GM10266 (cell line): Measurements from ENCODE around the gene NFKB1.

ENCODE experiments used
- DNase-seq: peaks from one replicate; pipeline ENCODE4 v3.0.0; 2012; ENCODE audit errors: extremely low spot score
- TF ChIP-seq, protein P1 (sequence below): IDR thresholded peaks from 2 replicates; pipeline ENCODE4 v1.5.1; 2012; ENCODE audit warnings: mild to moderate bottlenecking, low read depth; ENCODE audit not compliant: control insufficient read depth, insufficient read depth; ENCODE audit errors: missing control alignments

NFKB1 gene

DNA sequence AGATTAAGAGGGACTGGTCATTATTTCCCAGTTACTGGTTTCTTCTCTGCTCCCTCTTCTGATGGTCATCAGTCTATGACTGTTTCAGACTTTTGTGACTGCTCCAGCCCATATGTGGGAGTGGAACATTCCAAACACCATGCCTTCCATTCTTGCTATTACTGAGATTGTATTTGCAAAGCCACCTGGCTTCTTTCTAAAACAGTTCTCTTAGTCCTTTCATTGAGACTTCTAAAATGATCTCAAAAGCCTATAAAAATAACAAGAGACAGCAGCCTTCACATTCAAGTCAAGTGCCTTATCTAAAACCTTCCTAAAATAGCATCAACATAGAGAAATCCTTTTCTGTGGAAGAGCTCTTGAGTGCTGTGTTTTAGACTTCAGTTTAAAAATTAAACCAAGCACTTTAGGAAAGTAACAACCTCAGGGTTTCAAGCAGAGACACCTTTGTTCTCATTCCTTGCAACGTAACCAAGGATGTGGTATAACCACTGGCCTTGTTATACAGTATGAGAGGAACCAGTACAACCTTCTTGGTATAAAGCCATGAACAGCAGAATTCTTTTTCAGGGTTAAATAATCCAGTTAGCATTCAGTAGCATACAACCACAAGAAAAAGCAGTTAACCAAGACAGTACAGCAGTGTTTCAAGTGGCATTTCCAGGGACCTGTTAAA lies 97.1 kb downstream of the NFKB1 start:
- DNase-seq = no peak
- TF ChIP-seq, protein P1, sequence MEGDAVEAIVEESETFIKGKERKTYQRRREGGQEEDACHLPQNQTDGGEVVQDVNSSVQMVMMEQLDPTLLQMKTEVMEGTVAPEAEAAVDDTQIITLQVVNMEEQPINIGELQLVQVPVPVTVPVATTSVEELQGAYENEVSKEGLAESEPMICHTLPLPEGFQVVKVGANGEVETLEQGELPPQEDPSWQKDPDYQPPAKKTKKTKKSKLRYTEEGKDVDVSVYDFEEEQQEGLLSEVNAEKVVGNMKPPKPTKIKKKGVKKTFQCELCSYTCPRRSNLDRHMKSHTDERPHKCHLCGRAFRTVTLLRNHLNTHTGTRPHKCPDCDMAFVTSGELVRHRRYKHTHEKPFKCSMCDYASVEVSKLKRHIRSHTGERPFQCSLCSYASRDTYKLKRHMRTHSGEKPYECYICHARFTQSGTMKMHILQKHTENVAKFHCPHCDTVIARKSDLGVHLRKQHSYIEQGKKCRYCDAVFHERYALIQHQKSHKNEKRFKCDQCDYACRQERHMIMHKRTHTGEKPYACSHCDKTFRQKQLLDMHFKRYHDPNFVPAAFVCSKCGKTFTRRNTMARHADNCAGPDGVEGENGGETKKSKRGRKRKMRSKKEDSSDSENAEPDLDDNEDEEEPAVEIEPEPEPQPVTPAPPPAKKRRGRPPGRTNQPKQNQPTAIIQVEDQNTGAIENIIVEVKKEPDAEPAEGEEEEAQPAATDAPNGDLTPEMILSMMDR = no peak

DNA sequence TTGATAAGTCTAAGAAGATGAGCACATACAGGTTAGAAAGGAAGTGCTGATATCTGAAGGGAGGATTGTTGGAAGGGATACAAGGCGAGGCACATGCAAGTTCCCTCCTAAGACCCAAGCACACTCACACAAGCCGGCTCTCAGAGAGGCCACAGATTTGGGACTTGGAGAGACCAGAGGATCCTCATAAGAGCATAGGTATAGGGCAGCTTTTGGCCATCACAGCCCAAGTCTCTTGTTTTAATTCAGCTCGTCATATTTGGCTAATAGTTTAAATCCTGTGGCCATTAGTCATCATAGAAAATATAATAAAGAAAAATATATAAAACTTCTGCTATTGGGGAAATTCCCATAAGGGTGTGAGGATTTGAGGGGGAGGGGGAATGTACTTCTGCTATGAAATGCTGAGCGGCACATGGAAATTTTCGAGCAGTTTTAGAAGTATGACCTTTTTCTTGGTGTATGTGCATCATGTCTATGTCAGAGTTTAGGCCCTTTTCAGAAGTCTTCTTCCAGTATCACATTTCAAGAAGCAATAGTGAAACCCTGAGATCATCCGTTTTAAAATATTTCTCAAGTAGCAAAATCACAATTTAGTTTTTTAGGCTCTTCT lies 97.7 kb downstream of the NFKB1 start:
- peak; percentile 47 for DNase-seq
- TF ChIP-seq, protein P1 = no peak

DNA sequence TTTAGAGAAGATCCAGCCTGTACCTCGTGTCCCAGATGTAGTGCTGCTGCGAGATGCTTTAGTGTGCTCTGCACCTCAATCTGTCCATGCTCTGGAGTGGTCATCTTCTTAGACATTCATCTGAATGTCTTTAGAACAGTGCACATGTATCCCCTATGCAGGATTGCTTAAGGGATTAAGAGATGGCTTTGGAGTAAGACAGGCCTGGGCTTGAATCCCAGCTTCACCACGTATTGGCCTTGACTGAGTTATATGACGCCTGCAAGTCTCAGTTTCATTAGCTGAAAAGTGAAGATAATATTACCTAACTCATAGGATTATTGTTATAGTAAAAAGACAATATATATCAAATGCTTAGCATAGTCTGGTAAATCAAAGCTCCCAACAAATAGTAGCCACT lies 98.3 kb downstream of the NFKB1 start:
- TF ChIP-seq, protein P1 = no peak
- DNase-seq = no peak

DNA sequence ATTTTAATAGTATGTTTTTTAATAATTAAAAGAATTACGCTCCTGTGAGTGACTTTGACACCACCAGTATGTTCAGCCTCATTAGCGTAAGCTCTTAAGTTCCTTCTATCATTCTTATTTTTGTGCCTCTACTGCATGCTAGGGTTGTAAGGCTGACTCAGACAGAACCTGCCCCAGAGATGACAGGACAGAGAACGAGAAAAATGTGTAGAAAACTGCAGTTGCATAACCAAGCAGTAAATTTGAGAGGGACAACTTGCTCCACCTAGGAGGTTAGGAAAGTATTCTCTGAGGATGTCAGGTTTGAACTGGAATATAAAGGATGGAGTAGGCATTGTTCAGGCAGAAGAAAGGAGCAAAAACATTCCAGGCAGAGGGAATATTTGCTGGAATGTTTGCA lies 98.7 kb downstream of the NFKB1 start:
- DNase-seq = no peak
- TF ChIP-seq, protein P1 = no peak

DNA sequence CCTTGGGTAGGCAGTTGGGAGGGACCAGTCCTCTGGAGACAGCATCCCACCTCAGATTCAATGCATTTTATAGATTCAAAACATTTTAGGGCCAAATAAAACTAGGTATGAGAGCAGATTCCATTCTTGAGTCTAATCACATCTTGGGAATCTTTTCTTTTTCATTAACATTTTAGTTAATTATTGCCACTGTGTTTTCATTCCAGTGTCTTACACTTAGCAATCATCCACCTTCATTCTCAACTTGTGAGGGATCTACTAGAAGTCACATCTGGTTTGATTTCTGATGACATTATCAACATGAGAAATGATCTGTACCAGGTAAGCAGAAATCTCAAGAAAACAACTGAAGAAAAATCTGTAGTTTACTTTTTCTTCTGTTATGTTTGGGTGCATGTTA lies 99.5 kb downstream of the NFKB1 start:
- TF ChIP-seq, protein P1 = no peak

DNA sequence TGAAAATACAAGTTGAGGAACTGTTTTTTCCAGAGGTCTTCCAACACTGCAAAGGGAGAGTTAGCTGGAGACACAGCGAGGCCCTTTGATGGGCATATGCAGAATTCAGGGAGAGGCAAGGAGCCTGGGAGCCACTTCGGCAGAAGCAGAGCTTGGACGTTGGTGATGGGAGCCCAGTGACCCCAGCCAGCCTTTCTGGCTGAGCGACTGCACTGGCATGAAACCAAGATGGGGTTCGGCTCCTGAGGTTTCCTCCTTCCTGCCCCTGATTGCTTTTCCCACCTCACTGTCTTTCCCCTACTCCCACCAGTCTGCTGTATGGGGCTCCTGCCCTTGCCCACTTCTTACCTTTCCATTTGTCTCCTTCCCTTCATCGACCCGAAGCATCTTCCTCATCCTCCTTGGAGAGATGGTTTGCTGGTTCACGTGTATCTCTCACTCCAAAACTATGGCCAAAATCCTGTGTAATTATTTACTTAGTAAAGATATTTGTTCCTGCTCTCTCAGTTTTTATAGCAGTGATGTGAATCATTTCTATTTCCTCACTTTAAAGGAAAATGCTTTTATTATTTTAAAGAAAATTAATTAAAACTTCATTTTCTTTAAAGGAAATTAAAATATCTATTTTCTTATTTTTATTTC lies 100.5 kb downstream of the NFKB1 start:
- TF ChIP-seq, protein P1 = no peak
- DNase-seq = no peak

More for the DNA sequence above, 99.5 kb downstream of the NFKB1 start:
- DNase-seq = no peak

DNA sequence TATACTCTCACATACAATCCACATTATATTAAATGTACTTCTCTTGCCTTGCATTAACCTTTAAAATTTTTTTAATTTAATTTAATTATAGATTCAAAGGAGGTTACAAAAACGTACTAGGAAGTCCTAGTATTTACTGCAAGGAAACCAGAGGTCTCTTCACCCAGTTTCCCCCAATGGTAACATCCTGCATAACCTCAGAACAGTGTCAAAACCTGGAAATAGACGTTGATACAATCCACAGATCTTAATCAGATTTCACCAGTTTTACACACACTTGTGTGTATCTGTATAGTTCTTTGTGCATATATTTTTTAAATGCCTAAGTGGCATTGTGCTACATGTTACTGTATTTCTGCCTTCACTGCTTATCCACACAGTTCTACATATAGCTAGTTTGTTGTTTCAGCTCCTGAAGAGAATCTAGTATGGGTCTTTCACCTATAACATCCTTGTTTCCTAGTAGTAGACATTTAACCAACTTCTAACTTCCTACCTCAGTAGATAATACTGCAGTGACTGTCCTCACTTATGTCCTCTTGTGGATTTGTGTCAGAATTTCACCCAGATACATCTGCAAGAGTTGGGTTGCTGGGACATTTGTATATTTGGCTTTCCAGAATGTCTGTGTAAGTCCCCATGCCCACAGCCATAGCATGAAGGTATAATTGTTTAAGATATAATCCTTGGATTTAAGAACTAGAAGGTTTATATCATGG lies 103.2 kb downstream of the NFKB1 start:
- TF ChIP-seq, protein P1 = no peak
- no peak for DNase-seq
